SU-DHL-6 (cell line): ENCODE data around the gene LNX1.

Experiments
- H2AFZ ChIP-seq: fragments of 200-600 bp; sonication (generic); 2 replicates; pipeline ENCODE4 v1.6.1; 2014; ENCODE audit warnings: low read depth, mild to moderate bottlenecking, moderate library complexity, mixed read lengths, antibody characterized with exemption, low read length; ENCODE audit not compliant: severe bottlenecking
- H3F3A ChIP-seq: fragments of 200-600 bp; shearing (Covaris generic); 2 replicates; pipeline ENCODE4 v1.6.0; 2016; ENCODE audit warnings: antibody characterized with exemption, mild to moderate bottlenecking; ENCODE audit not compliant: insufficient read depth
- H3K27ac ChIP-seq: fragments of 200-600 bp; sonication (generic); 2 replicates; pipeline ENCODE4 v1.5.1; 2016; ENCODE audit warnings: low read depth, mild to moderate bottlenecking, low read length, moderate library complexity, mixed read lengths
- H3K27me3 ChIP-seq: fragments of 200-600 bp; sonication (generic), shearing (Covaris generic); 2 replicates; pipeline ENCODE4 v1.6.0; 2014; ENCODE audit warnings: mild to moderate bottlenecking, low read length
- H3K36me3 ChIP-seq: fragments of 200-600 bp; sonication (generic); 2 replicates; pipeline ENCODE4 v1.6.1; 2014; ENCODE audit warnings: mild to moderate bottlenecking, low read length, mixed read lengths
- H3K4me2 ChIP-seq: fragments of 300-600, 200-600 bp; shearing (Covaris generic), sonication (generic); 2 replicates; pipeline ENCODE4 v1.6.0; 2014; ENCODE audit warnings: low read length, low read depth, mild to moderate bottlenecking; ENCODE audit not compliant: poor library complexity, severe bottlenecking
- H3K4me3 ChIP-seq: fragments of 200-600 bp; sonication (generic); 2 replicates; pipeline ENCODE4 v1.5.1; 2014; ENCODE audit warnings: antibody characterized with exemption, low read length, mild to moderate bottlenecking, mixed read lengths; ENCODE audit not compliant: insufficient read depth, poor library complexity, severe bottlenecking
- H3K79me2 ChIP-seq: fragments of 200-600 bp; sonication (generic); 2 replicates; pipeline ENCODE4 v1.6.1; 2014; ENCODE audit warnings: mild to moderate bottlenecking, low read length, moderate library complexity; ENCODE audit not compliant: insufficient read depth
- H3K9ac ChIP-seq: fragments of 200-600 bp; sonication (generic); 2 replicates; pipeline ENCODE4 v1.7.0; 2014; ENCODE audit warnings: mild to moderate bottlenecking, low read length
- H3K9me2 ChIP-seq: fragments of 200-600 bp; sonication (generic); replicated peaks from 2 replicates; pipeline ENCODE4 v1.6.1; 2014; ENCODE audit warnings: low read length; ENCODE audit not compliant: insufficient read depth
- H3K9me3 ChIP-seq: fragments of 200-600 bp; sonication (generic); 2 replicates; pipeline ENCODE4 v1.6.1; 2014; ENCODE audit warnings: low read length, mixed read lengths; ENCODE audit not compliant: insufficient read depth
- H4K20me1 ChIP-seq: fragments of 200-600 bp; sonication (generic); 2 replicates; pipeline ENCODE4 v1.6.1; 2014; ENCODE audit warnings: low read depth, mild to moderate bottlenecking, antibody characterized with exemption, low read length, moderate library complexity, mixed read lengths
- EZH2phosphoT487 ChIP-seq: fragments of 200-600 bp; sonication (generic), shearing (Covaris generic); conservative IDR thresholded peaks from 2 replicates; pipeline ENCODE4 v1.6.1; 2018; ENCODE audit warnings: mild to moderate bottlenecking, antibody characterized with exemption, low read length, moderate library complexity, mixed read lengths
- TF ChIP-seq, protein P1 (sequence below): fragments of 200-600 bp; sonication (generic); IDR thresholded peaks from one replicate; pipeline ENCODE4 v1.5.1; 2017; ENCODE audit warnings: antibody characterized with exemption, mild to moderate bottlenecking, low read length, moderate library complexity; ENCODE audit not compliant: insufficient read depth, poor library complexity, severe bottlenecking

The LNX1 gene

DNA sequence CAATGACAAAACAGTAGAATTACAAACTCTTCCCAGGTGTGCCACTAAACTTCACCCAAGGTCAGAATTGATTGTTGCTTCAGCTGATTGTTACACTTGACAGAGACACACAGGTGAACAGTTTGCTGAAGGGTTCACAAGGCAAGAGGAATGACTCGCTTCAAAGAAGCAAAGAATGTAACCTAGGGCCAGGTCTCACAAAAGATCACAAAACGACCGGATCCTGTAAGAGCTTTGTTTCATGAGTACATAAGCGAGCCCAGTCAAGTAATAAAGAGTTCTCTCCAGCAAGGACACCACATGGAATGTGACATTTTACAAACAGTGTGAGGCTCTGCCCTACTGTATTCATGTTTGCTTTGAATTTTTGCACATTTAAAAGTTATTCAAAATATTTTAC lies 9.1 kb downstream of the LNX1 start:
- Histone ChIP-seq H3F3A (no peaks in the 10 kb centered on the region), H3K9me2 (no peaks in the 10 kb centered on the region), H3K27ac (no peak overlapping the region), H3K4me3 (no peak overlapping the region), H3K79me2 (no peaks in the 10 kb centered on the region), H3K9me3 (no peaks in the 10 kb centered on the region), H3K27me3 (no peaks in the 10 kb centered on the region), H3K4me2 (no peak overlapping the region), H3K36me3 (no peaks in the 10 kb centered on the region), H2AFZ (no peak overlapping the region), H3K9ac (no peak overlapping the region), H4K20me1 (no peaks in the 10 kb centered on the region)
- TF ChIP-seq, protein P1, sequence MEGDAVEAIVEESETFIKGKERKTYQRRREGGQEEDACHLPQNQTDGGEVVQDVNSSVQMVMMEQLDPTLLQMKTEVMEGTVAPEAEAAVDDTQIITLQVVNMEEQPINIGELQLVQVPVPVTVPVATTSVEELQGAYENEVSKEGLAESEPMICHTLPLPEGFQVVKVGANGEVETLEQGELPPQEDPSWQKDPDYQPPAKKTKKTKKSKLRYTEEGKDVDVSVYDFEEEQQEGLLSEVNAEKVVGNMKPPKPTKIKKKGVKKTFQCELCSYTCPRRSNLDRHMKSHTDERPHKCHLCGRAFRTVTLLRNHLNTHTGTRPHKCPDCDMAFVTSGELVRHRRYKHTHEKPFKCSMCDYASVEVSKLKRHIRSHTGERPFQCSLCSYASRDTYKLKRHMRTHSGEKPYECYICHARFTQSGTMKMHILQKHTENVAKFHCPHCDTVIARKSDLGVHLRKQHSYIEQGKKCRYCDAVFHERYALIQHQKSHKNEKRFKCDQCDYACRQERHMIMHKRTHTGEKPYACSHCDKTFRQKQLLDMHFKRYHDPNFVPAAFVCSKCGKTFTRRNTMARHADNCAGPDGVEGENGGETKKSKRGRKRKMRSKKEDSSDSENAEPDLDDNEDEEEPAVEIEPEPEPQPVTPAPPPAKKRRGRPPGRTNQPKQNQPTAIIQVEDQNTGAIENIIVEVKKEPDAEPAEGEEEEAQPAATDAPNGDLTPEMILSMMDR = no peak
- TF ChIP-seq EZH2phosphoT487 = no peak

DNA sequence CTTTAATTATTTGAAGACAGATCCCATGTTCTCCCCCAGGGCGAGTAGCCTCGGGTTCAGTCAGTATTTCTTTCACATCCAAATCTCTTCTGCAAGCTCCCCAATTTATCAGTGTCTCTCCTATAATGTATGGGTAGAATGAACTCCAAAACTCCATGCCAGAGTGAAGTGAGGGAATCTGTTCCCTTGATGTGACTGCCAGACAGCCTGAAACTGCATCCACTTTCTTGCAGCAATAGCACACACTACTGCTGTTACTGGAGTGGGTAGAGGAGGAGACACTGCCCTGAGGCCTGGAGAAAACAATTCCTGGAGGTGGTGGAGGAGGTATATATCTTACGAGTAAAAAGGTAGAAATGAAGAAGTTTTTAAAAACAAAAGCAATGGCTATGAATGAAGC lies 11.0 kb downstream of the LNX1 start:
- TF ChIP-seq EZH2phosphoT487 = no peak
- TF ChIP-seq, protein P1 = no peak
- H3K9ac ChIP-seq = no peak overlapping the region
- H3K9me3 ChIP-seq = no peaks in the 10 kb centered on the region
- H3K4me3 ChIP-seq = no peak overlapping the region
- H3K79me2 ChIP-seq = no peaks in the 10 kb centered on the region
- no peaks in the 10 kb centered on the region for H4K20me1 ChIP-seq
- no peaks in the 10 kb centered on the region for H3F3A ChIP-seq
- H3K27ac ChIP-seq = no peak overlapping the region
- H3K27me3 ChIP-seq = no peaks in the 10 kb centered on the region
- no peak overlapping the region for H3K4me2 ChIP-seq
- H2AFZ ChIP-seq = no peak overlapping the region
- H3K36me3 ChIP-seq = no peaks in the 10 kb centered on the region
- H3K9me2 ChIP-seq = no peaks in the 10 kb centered on the region

DNA sequence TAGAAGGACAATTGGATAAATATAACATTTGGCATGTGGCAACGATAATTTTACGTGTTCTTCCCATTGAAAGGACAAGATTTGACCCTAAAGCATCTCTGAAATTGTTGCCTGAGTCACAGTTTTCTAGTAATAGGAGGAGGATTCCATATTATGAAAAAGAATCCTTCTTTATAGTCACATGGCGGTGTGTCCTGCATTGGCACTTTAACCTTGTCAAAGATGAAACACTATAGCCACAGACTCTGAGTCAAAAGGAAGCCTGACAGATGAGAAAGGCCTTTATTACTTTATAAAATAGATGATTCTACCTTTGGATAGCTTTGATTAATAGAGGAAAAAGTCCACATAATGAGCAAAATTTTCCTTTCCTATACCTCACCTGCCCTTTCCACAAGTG lies 11.5 kb downstream of the LNX1 start:
- Histone ChIP-seq H2AFZ (no peak overlapping the region), H3K9me3 (no peaks in the 10 kb centered on the region), H3K36me3 (no peaks in the 10 kb centered on the region), H3K27ac (no peak overlapping the region), H3K27me3 (no peaks in the 10 kb centered on the region), H3K79me2 (no peaks in the 10 kb centered on the region), H3K9me2 (no peaks in the 10 kb centered on the region), H4K20me1 (no peaks in the 10 kb centered on the region), H3K9ac (no peak overlapping the region), H3F3A (no peaks in the 10 kb centered on the region), H3K4me3 (no peak overlapping the region), H3K4me2 (no peak overlapping the region)
- TF ChIP-seq EZH2phosphoT487 = no peak
- TF ChIP-seq, protein P1 = no peak
